Measurements from ENCODE around the gene RCOR1.

The RCOR1 gene

GRCh38 chr14:102734436-102734835 lies 142.0 kb downstream of the RCOR1 start:
- TF ChIP-seq FOXP2 (optimal IDR thresholded peaks at IDR 0.05; ENCODE audit: borderline replicate concordance, extremely low read depth, extremely low read length, insufficient read depth) = no peak
- no peak for TF ChIP-seq SIN3A (IDR thresholded peaks at IDR 0.05; ENCODE audit: borderline replicate concordance, insufficient read depth, low read length)
- TF ChIP-seq POLR2AphosphoS5 (IDR thresholded peaks at IDR 0.05; ENCODE audit: low read depth, low read length) = no peak
- TF ChIP-seq TAF1 (IDR thresholded peaks at IDR 0.05; ENCODE audit: borderline replicate concordance, insufficient read depth, low read length) = no peak
- TF ChIP-seq REST (IDR thresholded peaks at IDR 0.05; ENCODE audit: insufficient read depth in 1 of 2, low read depth in 2 of 2, low read length in 2 of 2) = no peak

GRCh38 chr14:102736956-102737355 lies 144.5 kb downstream of the RCOR1 start:
- TF ChIP-seq REST (IDR thresholded peaks at IDR 0.05; ENCODE audit: insufficient read depth in 1 of 2, low read depth in 2 of 2, low read length in 2 of 2) (no peak), POLR2AphosphoS5 (IDR thresholded peaks at IDR 0.05; ENCODE audit: low read depth, low read length) (no peak), SIN3A (IDR thresholded peaks at IDR 0.05; ENCODE audit: borderline replicate concordance, insufficient read depth, low read length) (no peak), TAF1 (IDR thresholded peaks at IDR 0.05; ENCODE audit: borderline replicate concordance, insufficient read depth, low read length) (no peak), FOXP2 (optimal IDR thresholded peaks at IDR 0.05; ENCODE audit: borderline replicate concordance, extremely low read depth, extremely low read length, insufficient read depth) (no peak)

DNA sequence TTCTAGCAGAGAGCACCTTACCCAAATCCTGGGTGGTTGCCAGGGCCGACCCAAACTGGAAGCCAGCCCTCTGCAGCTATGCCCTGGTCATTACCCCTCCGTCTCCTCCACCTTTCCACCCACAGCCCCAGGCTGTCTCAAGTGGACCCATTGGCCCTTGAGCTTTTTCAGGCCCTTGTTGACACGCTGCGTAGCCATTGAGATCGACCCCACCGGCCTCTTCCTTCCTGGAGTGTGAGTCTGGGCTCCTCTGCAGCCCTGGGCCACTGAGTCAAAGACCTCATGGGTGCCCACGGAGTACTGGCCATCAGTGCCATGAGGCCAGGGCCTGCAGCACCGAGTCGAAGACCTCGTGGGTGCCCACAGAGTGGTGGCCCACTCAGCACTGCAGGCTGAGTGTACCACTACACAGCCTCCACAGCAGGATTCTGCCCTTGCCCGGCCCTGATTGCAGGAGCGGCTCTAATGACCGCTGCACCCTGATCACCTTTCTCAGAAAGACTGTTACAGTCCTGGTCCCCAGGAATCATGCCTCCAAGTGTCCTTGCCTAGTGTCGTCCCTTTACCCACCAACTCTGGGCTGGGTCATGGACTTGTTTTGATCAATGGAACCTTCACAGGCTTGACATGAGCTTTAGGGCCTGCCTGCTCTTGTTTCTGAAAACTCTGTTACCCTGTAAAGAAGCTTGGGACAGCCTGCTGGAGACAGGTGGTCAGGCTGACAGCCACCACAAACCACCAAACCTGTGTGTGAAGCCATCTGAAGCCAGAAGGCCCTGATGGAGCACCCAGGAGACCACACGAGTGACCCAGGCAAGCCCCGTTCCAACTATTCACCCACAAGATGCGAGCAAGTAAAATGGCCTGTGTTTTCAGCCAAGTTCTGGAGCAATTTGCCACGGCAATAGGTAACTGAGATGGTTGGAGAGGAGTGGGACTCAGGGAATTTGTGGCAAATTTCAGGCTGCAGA lies 145.2 kb downstream of the RCOR1 start:
- TF ChIP-seq POLR2AphosphoS5 (IDR thresholded peaks at IDR 0.05; ENCODE audit: low read depth, low read length) (no peak), SIN3A (IDR thresholded peaks at IDR 0.05; ENCODE audit: borderline replicate concordance, insufficient read depth, low read length) (no peak), FOXP2 (optimal IDR thresholded peaks at IDR 0.05; ENCODE audit: borderline replicate concordance, extremely low read depth, extremely low read length, insufficient read depth) (no peak), TAF1 (IDR thresholded peaks at IDR 0.05; ENCODE audit: borderline replicate concordance, insufficient read depth, low read length) (no peak), REST (IDR thresholded peaks at IDR 0.05; ENCODE audit: insufficient read depth in 1 of 2, low read depth in 2 of 2, low read length in 2 of 2) (no peak)

DNA sequence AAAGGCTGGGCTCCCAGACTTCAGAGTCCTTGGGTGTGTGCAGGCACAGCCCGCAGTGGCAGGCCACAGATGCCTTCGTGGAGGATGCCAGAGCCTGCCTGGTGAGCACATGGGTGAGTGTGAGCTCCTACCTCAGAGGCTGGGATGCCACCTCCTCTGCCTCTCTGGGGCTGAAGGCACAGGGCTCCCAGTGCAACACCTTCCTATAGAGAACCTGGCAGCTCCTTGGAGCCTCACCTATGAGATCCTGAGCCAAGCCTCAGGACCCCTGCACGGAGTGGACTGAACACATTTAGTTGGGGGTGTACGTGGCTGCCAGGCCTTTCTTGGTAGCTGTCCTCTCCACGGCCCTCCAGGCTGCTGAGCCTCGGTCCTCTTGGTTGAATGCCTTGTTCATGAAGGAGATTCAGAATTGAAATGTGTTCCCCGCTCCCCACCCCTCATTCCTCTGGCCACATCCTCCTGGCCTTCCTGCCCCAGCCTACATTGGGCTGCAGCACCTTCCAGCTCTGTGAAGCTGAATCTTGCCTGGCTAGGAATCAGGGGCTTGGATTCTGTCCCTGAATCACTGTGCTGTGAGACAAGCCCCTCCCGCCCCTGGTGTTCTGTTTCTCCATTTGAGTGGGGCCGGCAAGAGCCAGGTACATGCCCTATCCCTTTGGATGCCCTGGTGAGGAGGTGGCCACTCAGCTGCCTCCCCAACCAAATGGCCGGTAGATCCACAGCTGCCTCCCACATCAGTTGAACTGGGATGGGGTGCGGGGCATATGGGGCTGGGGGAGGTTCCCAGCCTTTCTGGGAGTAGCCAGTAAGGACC lies 146.1 kb downstream of the RCOR1 start:
- no peak for TF ChIP-seq FOXP2 (optimal IDR thresholded peaks at IDR 0.05; ENCODE audit: borderline replicate concordance, extremely low read depth, extremely low read length, insufficient read depth)
- no peak for TF ChIP-seq TAF1 (IDR thresholded peaks at IDR 0.05; ENCODE audit: borderline replicate concordance, insufficient read depth, low read length)
- TF ChIP-seq SIN3A (IDR thresholded peaks at IDR 0.05; ENCODE audit: borderline replicate concordance, insufficient read depth, low read length) = no peak

- TF ChIP-seq REST (IDR thresholded peaks at IDR 0.05; ENCODE audit: insufficient read depth in 1 of 2, low read depth in 2 of 2, low read length in 2 of 2) = no peak
- TF ChIP-seq POLR2AphosphoS5 (IDR thresholded peaks at IDR 0.05; ENCODE audit: low read depth, low read length) = no peak
- no peak for TF ChIP-seq TAF1 (IDR thresholded peaks at IDR 0.05; ENCODE audit: borderline replicate concordance, insufficient read depth, low read length)
- no peak for TF ChIP-seq FOXP2 (optimal IDR thresholded peaks at IDR 0.05; ENCODE audit: borderline replicate concordance, extremely low read depth, extremely low read length, insufficient read depth)
- no peak for TF ChIP-seq SIN3A (IDR thresholded peaks at IDR 0.05; ENCODE audit: borderline replicate concordance, insufficient read depth, low read length)
Measured at GRCh38 chr14:102739190-102739469, 146.7 kb downstream of the RCOR1 start.
